HG02610 (cell line): Measurements from ENCODE around the gene PRELID1.

ENCODE experiments used
- ATAC-seq: cut with Tn5 transposase; IDR thresholded peaks from one replicate; pipeline ENCODE4 v1.9.1; 2021; ENCODE audit warnings: mild to moderate bottlenecking, moderate library complexity; ENCODE audit not compliant: unreplicated experiment

Gene PRELID1

DNA sequence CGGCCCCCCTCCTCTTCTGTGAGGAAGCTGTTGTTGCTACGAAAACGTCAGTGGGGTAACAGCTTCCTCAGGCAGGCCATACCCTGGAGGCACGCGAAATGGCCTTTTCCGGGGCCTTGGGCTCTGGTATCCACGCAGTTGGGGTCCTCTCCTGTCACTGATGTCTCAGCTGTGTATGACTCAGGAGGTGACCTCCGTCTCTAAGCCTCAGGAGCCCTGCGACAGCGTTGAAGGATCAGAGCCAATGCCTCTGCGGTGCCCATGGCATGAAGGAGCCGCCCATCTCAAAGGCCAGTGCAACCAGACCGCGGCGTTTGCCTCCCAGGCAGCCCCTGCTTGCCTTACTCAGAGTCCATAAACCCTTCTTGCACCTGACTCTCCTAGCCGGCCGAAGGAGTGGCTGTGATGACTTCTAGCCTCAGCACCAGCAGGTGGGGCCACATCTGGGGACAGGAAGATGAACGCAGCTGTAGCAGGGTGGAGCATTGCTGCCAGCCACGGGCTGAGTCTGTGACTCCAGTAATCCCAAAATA, 9.1 kb downstream of the PRELID1 start:
- no peak for ATAC-seq

DNA sequence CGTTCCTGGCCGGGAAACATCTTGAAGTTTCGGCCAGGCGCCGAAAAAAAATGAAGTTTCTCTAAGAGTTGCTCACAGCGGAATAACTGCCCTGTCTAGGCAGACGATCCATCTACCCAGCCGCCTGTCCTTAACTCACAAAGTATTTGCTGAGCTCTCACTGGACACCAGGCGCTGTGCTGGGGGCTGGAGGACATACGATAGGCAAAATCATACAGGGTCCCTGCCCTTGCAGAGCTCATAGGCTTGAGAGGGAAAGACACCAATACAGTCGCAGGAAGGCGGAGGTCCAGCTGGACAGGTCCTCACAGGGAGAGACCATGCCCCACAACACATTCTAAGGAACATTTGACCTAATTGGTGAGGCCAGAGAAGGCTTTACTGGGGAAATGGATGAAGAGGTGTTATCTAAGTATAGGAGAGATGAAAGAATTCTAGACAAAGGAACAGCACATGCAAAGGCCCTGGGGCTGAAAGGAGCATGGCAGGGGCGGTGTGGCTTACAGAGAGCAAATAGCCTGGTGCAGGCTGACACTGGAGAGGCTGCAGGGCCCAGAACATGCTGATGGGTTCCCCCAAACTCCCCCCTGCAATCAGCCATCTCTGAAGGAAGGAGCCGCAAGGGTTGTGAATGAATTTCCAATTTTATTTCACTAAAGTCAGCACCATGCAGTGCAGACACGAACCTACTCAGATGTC, 10.1 kb downstream of the PRELID1 start:
- ATAC-seq = no peak

DNA sequence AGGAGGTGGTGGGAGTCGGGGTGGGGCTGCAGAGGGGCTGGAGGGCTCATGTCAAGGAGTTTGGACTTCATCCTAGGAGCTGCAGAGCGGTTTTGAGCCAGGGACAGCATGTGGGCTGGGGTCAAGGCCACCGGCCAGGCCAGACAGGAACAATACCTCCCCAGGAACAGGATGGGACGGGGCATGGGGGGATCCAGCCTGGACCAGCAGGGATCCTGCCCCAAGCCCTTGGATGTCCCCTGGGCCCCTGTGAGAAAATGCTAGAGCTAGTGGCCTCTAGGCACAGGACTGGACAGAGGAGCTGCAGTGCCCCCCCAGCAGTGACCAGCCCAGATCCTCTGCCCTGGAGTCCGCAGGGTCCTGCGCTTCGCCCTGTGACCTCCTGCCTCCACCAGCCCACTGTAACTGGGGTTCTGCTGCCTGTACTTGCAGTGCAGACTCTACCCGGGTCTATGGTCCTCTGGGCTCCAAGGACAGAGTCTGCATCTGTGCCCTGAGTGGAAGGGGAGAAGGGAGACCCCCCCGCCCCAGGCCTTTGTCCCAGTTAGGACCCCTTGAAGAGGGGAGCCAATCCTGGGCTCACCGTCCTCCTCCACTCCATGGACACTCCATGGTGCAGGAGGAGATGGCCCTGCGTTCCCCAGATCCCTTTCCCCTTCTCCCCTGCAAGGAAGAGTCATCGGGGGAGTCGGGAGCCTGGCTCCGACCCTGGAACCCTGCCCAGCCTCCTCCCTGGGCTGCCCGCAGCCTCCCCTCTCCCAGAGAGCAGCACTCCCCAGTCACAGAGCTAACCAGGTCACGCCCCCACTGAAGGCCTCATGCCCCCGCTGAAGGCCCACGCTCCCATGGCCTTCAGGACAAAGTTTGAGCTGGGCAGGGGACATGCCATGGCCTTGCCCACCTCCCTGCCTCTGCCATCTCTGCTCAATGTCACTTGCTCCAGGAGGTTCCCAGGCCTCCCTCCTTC, 11.1 kb downstream of the PRELID1 start:
- no peak for ATAC-seq

DNA sequence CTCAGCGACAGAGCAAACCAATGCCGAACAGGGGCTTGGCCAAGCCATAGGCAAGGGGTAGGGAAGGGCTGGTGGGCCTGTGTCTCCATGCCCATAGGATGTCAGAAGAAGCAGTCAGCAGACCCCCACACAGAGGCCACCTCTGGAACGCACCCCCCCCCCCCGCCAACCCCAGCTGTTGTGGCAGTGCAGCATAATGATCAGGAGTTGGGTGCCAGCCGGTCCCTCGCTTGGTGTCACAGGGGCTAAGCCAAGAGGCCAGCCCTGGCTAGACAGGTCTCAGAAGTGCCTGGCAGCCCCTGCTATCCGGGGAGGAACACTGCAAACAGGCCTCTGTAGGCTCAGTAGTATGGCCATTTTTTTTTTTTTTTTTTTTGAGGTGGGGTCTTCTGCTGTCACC, 11.8 kb downstream of the PRELID1 start:
- ATAC-seq = no peak

DNA sequence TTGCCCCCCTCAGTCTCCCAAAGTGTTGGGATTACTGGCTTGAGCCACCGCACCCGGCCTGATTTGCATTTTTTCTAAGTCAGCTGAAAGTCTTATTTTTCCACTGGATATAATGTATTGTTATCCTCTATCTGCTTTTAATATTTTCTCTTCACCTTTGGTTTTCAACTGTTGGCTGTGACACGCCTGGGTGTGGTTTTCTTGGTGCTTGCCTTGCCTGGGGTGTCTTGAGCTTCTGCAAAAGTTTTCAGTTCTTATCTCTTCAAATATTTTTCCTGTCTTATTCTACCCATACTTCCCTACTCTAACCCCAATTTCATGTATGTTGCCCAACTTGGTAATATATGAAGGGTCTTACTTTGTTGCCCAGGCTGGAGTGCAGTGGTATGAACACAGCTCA, 12.4 kb downstream of the PRELID1 start:
- no peak for ATAC-seq

DNA sequence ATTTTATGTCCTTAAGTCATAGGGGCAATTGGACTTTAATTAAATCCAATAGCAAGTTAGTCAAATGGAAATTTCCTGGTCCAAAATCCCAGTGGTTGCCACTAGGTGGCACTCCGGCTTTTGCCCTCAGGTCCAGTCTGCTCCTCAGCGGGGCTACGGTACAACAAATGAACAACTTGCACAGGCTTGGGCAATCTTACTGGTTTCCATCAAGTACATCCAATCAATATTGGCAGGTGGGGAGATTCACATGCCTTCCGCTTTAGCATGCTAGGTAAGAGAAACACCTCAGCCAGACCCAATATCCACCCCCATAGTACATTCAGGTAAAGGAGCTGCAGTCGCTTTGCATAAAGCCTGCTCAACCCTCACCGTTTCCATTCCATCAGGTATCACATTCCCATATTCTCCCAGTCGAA, 14.4 kb downstream of the PRELID1 start:
- no peak for ATAC-seq

DNA sequence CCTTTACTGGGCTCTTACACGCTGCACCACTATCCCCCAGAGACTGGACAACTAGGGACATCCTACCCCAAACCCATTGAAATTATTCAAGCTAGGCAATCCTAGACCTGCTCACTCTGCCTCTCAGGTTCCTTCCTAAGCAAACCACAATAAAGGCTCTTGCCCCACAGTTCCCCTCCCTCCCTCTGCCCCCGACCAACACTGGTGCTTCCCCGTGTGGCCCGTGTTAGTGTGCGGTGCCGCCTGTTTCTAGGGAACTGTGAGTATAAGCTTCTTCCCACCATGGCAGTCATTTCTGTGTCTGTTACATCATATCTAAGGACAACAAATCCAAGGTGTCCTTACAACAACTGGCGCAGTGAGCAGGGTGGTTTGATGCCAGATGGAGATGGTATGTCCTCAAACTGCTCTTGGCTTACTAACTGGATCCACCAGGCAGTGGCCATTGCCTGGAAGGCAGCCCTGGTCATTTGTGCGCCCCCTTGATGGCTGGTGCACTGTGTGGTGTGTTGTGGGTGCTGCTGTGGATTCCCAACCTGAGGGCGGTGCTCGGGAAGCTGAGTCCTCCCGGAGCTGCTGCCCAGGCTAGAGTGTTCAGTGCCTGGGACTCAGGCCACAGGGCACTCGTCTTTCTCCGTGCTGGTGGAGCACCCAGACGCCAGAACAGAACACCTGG, 16.5 kb downstream of the PRELID1 start:
- no peak for ATAC-seq

DNA sequence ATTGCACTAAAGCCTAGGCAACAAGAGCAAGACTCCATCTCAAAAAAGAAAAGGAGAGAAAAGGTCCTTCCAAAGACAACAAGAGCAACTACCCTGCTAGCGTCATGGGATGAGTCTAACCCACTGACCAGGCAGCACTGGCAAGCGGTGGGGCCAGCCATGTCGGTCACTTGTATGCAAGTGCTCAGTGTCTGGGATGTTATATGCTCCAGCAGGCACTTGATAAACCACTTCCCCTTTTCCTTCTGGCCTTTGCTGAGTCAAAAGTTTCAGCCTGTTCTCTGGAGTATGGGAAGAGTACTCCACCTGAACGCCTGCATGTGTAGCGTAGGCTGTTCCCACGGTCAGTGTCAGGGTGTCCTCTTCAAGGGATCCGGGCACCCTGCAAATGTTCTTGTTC, 17.3 kb downstream of the PRELID1 start:
- peak; percentile 51 for ATAC-seq

DNA sequence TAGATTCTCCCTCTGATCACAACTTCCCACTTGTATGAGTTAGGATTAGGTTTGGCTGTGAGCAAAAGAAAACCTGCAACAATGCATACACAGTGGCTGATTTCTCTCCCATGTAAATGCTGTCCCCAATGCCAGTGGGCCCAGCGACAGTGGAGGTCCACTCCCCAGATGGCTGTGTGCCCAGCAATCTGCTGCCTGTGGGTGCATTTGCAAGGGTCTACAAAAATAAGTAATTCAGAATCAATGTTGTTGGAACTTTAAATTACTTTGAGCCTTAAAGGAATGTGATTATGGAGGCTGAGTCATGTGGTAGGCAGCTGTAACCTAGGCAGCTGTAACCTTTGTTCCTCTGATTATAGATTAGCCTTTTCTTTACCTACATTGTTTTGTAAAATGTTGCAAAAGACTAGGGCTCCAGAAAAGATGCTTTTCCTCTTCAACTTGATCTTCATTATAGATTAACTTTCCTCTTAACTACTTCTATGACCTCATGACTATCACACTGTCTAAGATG, 22.3 kb downstream of the PRELID1 start:
- no peak for ATAC-seq

DNA sequence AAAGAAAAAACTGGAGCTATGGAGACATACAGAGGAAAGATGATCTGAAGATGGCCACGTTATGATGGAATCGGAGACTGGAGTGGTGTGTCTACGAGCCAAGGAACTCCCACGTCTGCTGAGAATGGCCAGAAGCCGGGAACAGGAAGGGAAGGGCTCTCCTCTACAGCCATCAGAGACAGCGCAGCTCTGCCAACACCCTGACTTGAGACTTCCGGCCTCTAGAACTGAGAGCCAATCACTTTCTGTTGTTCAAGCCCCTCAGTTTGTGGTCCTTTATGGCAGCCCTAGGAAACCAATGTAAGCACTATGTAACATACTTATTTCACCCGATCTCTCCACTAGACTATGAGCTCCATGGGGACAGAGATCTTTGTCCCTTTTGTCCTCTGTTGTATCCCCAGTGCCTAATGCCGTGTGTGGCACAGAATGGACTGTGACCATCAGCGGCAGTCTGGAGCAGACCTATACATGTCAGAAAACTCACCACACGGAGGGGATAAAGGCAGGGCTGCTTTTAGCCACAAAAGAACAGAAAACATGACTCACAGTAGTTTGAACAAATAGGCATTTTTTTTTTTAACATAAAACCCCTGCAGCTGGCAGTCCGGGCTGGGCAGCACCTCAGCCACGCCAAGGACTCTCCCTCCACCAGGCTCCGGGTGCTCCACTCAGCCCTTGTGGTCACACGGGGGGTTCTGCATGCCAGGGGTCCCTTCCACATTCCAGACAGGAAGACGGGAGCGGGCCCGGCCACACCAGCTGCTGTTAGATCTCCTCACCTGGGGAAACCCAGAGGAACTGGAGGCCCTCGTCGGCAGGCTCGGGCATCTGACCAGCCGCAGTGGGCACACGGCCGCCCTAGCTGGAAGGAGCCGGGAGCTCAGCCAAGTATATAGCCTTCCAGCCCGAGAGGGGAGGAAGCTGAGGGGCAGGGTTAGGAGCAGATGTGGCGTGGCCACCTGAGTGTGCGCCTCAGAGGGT, 24.2 kb downstream of the PRELID1 start:
- no peak for ATAC-seq

DNA sequence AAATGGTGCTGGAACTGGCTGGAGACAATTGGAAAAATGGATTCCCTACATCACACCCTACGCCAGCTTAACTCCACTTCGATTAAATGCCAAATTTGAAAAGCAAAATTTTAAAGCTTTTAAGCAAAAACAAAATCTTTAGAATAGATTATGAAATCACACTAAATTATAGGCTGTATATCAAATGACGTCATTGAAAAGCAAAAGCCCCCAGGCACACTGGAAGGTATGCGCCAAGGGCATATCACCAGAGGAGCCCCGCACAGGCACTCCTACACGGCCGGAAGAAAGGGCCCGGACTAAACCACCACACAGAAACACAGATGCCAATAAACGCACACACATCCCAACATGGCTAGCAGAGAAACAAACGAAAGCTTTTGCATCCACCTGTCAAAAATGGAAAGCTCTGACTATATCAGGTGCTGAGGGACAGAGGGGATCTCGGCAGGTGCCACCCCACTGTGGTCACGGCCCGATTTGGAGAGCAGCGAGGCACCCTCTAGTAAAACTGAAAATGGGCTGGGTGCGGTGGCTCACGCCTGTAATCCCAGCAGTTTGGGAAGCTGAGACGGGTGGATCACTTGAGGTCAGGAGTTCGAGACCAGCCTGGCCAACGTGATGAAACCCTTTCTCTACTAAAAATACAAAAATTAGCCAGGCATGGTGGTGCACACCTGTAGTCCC, 25.1 kb downstream of the PRELID1 start:
- ATAC-seq = no peak

DNA sequence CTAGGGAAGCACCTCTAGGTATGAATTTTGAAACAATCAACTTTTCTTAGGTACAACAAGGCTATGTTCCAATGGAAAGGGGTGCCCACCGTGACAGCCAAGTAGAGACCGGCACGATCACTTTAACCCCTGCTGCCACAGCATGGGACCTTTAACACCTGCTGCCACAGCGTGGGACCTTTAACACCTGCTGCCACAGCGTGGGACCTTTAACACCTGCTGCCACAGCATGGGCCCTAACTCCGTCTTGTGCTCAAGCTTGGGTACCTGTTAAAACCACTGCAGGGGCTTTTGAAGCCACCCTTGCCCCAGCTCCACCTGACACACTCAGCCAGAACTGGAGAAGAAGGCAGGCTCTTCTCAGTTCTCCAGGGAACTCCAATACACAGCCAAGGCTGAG, 26.3 kb downstream of the PRELID1 start:
- no peak for ATAC-seq

DNA sequence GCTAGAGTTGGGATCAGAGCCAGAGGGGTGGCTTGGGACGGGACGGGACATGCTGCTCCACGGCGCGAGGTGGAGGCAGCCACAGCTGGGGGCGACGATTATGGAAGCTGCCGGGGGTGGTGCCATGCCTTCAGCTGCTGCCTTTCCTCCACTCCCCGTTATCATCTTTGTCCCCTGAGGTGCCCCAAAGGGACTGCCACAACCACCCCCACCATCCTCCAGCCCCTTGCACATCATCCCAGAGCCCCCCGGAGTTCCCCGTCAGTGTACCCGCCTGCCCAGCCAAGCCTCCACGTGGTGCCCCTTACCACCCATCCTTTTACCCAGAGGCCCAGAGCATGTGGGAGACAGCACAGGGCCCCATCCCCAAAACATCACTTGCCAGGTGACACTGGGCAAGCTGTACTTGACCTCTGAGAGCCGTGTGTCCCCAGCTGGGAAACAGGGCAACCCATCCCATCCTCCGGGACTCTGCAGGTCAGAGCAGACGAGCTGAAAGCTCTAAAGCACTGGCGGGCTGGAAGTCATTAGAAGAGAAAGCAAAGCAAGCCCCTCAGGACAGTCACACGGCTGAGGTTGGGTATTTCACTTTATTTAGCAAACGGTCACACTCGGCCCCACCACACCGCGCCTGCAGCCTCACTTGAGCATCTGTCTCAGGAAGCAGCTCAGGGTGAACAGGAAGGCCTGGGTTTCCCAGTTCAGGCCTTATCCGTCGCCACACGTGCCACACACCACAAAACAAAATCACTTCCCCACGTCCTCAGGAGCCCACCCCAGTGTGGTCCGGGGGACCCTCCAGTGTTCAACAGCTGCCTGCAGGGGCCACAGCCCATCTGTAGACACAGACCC, 27.6 kb downstream of the PRELID1 start:
- ATAC-seq = no peak

DNA sequence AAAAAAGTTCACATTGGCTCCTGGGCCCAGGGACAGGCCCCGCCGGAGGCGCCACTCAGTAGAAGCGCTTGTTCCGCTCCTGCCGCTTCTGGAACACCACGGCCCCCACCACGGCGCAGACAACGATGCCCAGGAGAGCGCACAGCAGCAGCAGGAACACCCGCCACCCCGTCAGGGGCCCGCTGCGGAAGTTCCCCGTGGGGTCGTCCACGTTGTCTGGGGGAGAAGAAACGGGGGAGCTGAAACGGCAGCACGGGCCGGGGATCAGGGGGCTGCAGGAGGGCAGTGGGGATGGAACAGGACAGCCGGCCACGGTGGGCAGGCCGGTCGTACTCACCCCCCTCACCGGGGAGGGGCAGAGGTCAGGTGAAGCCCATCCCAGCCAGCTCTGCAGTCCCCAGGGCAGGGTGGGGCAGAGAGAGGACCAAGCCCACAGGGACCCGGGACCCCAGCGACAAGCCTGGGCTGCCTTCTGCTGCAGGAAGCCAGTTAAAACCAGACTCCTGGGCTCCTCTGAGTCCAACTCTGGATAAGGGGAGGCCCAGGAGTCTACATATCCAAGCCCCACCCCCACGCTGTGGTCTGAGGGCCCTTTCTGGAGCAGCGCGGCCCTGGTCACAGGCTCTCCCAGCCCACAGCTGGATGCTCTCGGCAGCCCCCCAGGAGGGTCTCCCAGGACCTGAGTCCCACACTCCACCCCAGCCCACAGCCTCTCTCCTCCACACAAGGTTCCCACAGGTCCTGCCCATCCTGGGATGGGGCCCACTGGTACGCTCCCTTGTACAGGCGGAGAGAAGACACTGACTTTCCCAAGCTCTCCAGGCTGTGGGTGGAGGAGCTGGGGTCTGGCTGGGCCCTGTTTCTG, 28.7 kb downstream of the PRELID1 start:
- ATAC-seq = no peak

DNA sequence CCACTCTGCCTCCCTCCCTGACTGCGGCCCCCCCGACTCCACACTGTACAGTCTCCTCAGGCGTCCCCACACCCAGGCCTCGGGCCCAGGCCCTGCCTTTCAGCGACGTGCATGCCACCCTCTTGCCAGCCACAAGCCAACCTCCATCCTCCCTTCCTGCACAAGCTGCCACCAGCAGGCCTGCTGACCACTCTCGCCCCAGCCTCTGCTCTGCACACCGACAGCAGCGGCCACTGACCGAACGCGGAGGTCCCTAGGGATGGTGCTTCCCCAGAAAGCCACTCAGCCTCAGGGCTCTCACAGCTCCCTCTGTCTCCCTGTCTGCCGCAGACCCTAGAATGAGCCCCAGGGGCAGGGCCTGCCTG, 29.3 kb downstream of the PRELID1 start:
- no peak for ATAC-seq

DNA sequence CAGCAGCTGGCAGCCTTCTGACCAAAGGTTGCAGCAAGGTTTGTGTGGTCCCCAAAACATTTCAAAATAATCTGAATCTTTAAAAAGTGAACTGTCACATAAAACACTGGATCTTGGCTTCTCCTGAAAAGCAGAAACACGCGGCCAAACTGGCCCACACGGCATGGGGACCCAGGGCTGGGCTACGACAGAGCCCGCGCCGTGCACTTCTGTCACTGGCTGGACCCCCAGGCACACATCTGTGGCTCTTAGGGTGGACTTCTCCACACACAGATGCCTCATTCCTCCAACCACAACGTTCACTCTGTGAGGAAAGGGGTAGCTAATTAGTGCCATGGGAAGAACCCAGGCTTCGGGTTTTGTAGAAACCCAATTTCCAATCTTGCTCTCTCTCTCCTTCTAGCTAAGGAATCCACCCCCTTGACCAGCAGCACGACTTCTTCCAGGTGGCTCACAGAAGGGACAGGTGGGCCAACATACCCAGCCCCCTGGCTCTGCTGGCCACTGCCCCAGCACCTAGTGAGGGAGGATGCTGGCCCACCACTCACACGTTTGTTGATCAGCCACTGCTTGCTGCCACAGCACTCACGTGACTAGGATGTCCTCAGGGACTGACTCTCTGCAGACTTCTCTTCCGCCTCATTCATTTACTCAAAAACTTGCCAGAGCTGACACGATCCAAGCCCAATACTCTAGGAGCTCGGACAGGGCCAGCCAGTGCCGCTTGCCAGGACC, 30.0 kb downstream of the PRELID1 start:
- no peak for ATAC-seq

DNA sequence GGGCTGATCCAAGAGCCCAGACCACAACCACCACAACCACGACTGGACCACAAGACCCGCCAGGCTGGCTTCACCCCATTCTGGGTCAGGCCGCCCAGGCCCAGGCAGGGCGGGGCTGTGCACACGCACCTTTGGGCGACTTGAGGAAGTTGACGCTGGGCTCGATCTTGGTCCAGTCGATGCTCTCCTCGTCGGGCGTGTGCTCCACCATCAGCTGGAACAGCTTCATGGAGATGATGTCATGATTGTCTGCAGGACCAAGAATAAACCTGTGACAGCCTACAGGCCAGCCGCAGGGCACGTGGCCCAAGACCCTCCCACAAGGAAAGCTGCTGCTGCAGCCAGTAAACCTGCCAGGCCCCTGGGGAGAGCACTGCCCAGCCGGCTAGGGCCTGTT, 30.6 kb downstream of the PRELID1 start:
- ATAC-seq = no peak
